Colonic mucosa (tissue), 2 donors: ENCODE results near the gene KBTBD2. TPM values are rescaled to one million over a fixed set of nuclear protein-coding genes. Genes with fewer than 3 reads are reported as not detected.

Experiments used
- total RNA-seq, 2 donors: library from RNA; stranded (reverse); fragmentation: NEBNext Ultra II Directional in 1 of 2; extraction: Animal tissue kit (Norgen Biotek cat#: 25700) in 1 of 2; gene quantifications; one replicate each; pipeline ENCODE4 v1.2.1, GENCODE V29; 2021
- donor health status: DM: no; HTN: no; CAD: no.
- donor health status: DM: no; HTN: no; CAD: no.

Gene KBTBD2
- total RNA-seq, 2 donors from 2014 or later: 18.2 to 33.0 TPM

Other genes with a start within 250 kb of the KBTBD2 start
- gene FKBP9, start 65.7 kb upstream of the KBTBD2 start, total RNA-seq: 100 to 1,000 TPM in 1 of 2 donors, 10 to 100 TPM in 1; 73.2 to 115 TPM
- 100 to 1,000 TPM in 1 of 2 donors, 10 to 100 TPM in 1; 53.9 to 104 TPM for gene NT5C3A, start 171.0 kb upstream of the KBTBD2 start, total RNA-seq
- gene RP9, start 217.6 kb upstream of the KBTBD2 start, total RNA-seq: 1 to 10 TPM; 9.5 to 10.0 TPM
- gene BBS9, start 237.8 kb upstream of the KBTBD2 start, total RNA-seq: 10 to 100 TPM in 1 of 2 donors, 1 to 10 TPM in 1; 9.3 to 10.9 TPM